Measurements from ENCODE around the gene FOXK1.
A peak's percentile ranks its signal among the peaks of the same experiment; 100 is the strongest.

The FOXK1 gene

GRCh38 chr7:4775250-4775847 is 93.3 kb downstream of the FOXK1 start, which contains the start of gene AP5Z1:
Gene AP5Z1 (plus strand): TSS chr7:4775623. CDS start chr7:4775716, 93 bp downstream.
- Histone ChIP-seq H3K4me1 (ENCODE audit: control insufficient read depth, insufficient read depth, low read length) (peaks cover 12% of the 10 kb centered on the region), H3K9ac (ENCODE audit: low read depth, low read length) (peak within 1 kb of the TSS; percentile 94), H3K4me2 (ENCODE audit: low read length) (peak within 1 kb of the TSS; percentile 92), H3K36me3 (ENCODE audit: insufficient read depth, low read length) (peaks cover 8% of the 10 kb centered on the region), H3K4me3 (ENCODE audit: low read length) (peak within 1 kb of the TSS; percentile 91), H3K9me3 (replicated peaks; ENCODE audit: low read length) (no peaks in the 10 kb centered on the region), H3K27me3 (ENCODE audit: control insufficient read depth, insufficient read depth, low read length) (no peaks in the 10 kb centered on the region)

- peak overlapping the region; percentile 92 for H3K4me2 ChIP-seq (ENCODE audit: low read length)
- no peaks in the 10 kb centered on the region for H3K27me3 ChIP-seq (ENCODE audit: control insufficient read depth, insufficient read depth, low read length)
- peaks cover 14% of the 10 kb centered on the region for H3K36me3 ChIP-seq (ENCODE audit: insufficient read depth, low read length)
- peak overlapping the region; percentile 91 for H3K4me3 ChIP-seq (ENCODE audit: low read length)
- H3K4me1 ChIP-seq (ENCODE audit: control insufficient read depth, insufficient read depth, low read length) = peaks cover 12% of the 10 kb centered on the region
- no peaks in the 10 kb centered on the region for H3K9me3 ChIP-seq (replicated peaks; ENCODE audit: low read length)
- peak overlapping the region; percentile 94 for H3K9ac ChIP-seq (ENCODE audit: low read depth, low read length)
These were observed 93.9 kb downstream of the FOXK1 start for GRCh38 chr7:4775848-4776623.

DNA sequence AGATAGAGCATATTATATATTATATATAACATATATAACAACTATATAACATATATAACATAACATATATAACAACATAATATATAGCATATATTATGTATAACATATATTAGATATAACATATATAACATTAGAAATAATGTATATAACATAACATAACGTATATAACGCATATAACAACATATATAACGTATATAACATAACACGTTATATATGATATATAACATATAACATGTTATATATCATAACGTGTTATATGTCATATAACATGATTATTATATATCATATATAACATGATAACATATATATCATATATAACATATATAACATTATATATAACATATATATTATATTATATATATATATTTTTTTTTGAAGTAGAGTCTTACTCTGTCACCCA is 97.0 kb downstream of the FOXK1 start:
- H3K4me2 ChIP-seq (ENCODE audit: low read length) = no peak overlapping the region
- no peak overlapping the region for H3K4me3 ChIP-seq (ENCODE audit: low read length)
- peaks cover 12% of the 10 kb centered on the region for H3K4me1 ChIP-seq (ENCODE audit: control insufficient read depth, insufficient read depth, low read length)
- H3K9me3 ChIP-seq (replicated peaks; ENCODE audit: low read length) = no peaks in the 10 kb centered on the region
- H3K36me3 ChIP-seq (ENCODE audit: insufficient read depth, low read length) = peaks cover 31% of the 10 kb centered on the region
- no peak overlapping the region for H3K9ac ChIP-seq (ENCODE audit: low read depth, low read length)
- H3K27me3 ChIP-seq (ENCODE audit: control insufficient read depth, insufficient read depth, low read length) = no peaks in the 10 kb centered on the region

DNA sequence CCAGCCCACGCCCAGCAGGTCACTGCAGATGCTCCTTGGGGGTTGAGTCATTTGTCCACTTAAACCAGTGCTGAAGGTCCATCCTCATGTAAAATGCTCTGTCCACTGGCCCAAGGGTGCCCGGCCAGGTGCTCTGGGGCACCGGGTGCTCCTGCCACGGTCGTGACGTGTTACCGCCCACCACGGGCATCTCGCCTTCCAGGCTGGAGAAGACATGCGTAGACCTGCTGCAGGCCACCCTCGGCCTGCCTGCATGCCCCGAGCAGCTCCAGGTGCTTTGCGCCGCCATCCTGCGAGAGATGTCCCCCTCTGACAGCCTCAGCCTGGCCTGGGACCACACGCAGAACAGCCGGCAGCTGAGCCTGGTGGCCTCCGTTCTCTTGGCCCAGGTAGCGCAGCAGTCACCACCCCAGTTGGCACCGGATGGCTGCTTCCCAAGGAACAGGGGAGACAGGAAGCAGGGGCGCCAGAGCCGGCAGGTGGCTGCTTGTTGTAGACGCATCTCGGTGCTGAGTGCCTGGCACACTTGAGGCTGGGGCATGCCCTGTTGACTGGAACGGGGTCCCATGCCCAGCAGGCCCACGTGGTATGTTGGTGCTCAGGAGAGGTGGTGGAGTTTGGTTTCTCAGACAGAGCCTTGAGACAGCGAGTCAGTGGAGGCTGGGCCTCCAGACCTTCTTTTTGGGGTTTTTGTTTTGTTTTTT is 99.4 kb downstream of the FOXK1 start:
- peaks cover 45% of the 10 kb centered on the region for H3K36me3 ChIP-seq (ENCODE audit: insufficient read depth, low read length)

GRCh38 chr7:4782333-4783291 is 100.5 kb downstream of the FOXK1 start:
- Histone ChIP-seq H3K36me3 (ENCODE audit: insufficient read depth, low read length) (peaks cover 56% of the 10 kb centered on the region), H3K4me3 (ENCODE audit: low read length) (no peak overlapping the region), H3K27me3 (ENCODE audit: control insufficient read depth, insufficient read depth, low read length) (no peaks in the 10 kb centered on the region), H3K4me2 (ENCODE audit: low read length) (no peak overlapping the region), H3K9me3 (replicated peaks; ENCODE audit: low read length) (no peaks in the 10 kb centered on the region), H3K4me1 (ENCODE audit: control insufficient read depth, insufficient read depth, low read length) (no peaks in the 10 kb centered on the region), H3K9ac (ENCODE audit: low read depth, low read length) (no peak overlapping the region)

More for the DNA sequence above, 99.4 kb downstream of the FOXK1 start:
- Histone ChIP-seq H3K4me2 (ENCODE audit: low read length) (no peak overlapping the region), H3K9me3 (replicated peaks; ENCODE audit: low read length) (no peaks in the 10 kb centered on the region), H3K27me3 (ENCODE audit: control insufficient read depth, insufficient read depth, low read length) (no peaks in the 10 kb centered on the region), H3K9ac (ENCODE audit: low read depth, low read length) (no peak overlapping the region), H3K4me1 (ENCODE audit: control insufficient read depth, insufficient read depth, low read length) (peaks cover 6% of the 10 kb centered on the region), H3K4me3 (ENCODE audit: low read length) (no peak overlapping the region)

DNA sequence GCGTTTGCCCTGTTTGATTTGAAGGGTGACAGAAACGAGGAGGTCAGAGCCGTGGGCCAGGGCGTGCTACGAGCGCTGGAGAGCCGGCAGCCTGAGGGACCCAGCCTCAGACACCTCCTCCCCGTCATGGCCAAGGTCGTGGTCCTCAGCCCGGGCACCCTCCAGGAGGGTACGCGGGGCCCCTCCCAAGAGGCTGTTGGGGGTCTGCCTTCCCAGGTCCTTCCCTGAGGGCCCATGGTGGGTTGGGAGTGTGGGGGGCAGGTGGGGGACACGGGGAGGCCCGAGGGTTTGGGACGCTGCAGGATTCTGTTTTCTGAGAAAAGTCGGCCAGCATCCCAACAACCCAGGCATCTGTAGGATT is 101.2 kb downstream of the FOXK1 start:
- no peak overlapping the region for H3K4me2 ChIP-seq (ENCODE audit: low read length)
- peaks cover 62% of the 10 kb centered on the region for H3K36me3 ChIP-seq (ENCODE audit: insufficient read depth, low read length)
- H3K27me3 ChIP-seq (ENCODE audit: control insufficient read depth, insufficient read depth, low read length) = no peaks in the 10 kb centered on the region
- no peak overlapping the region for H3K4me3 ChIP-seq (ENCODE audit: low read length)
- no peak overlapping the region for H3K9ac ChIP-seq (ENCODE audit: low read depth, low read length)
- H3K4me1 ChIP-seq (ENCODE audit: control insufficient read depth, insufficient read depth, low read length) = no peaks in the 10 kb centered on the region
- no peaks in the 10 kb centered on the region for H3K9me3 ChIP-seq (replicated peaks; ENCODE audit: low read length)

DNA sequence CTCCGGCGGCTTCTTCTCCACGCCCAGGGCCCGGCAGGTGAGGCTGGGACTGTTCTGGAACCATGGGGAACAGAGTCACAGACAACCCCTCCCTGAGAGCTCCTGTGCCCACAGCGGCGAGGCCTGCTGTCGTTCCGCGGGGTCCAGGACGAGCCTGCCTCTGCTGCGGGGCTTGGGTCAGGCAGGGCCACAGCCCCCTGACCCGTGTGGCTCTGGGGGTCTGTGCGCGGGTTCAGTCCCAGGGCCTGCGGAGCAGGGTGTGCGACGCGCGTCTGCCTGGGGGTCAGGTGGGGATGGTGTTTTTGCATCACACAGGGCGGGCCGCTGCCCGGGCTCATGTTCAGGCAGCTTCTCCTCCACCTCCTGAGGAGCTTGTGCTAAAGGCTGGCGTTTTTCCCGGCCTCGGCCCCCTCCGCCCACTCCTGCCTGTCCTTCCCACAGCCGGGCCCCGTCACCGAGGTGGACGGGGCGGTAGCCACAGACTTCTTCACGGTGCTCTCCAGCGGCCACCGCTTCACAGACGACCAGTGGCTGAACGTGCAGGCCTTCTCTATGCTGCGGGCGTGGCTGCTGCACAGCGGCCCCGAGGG is 101.8 kb downstream of the FOXK1 start:
- Histone ChIP-seq H3K4me3 (ENCODE audit: low read length) (no peak overlapping the region), H3K4me1 (ENCODE audit: control insufficient read depth, insufficient read depth, low read length) (no peaks in the 10 kb centered on the region), H3K36me3 (ENCODE audit: insufficient read depth, low read length) (peaks cover 67% of the 10 kb centered on the region), H3K27me3 (ENCODE audit: control insufficient read depth, insufficient read depth, low read length) (no peaks in the 10 kb centered on the region), H3K9ac (ENCODE audit: low read depth, low read length) (no peak overlapping the region), H3K9me3 (replicated peaks; ENCODE audit: low read length) (no peaks in the 10 kb centered on the region), H3K4me2 (ENCODE audit: low read length) (no peak overlapping the region)

GRCh38 chr7:4784799-4785198 is 102.7 kb downstream of the FOXK1 start:
- Histone ChIP-seq H3K36me3 (ENCODE audit: insufficient read depth, low read length) (peaks cover 74% of the 10 kb centered on the region), H3K27me3 (ENCODE audit: control insufficient read depth, insufficient read depth, low read length) (no peaks in the 10 kb centered on the region), H3K4me2 (ENCODE audit: low read length) (no peak overlapping the region), H3K4me1 (ENCODE audit: control insufficient read depth, insufficient read depth, low read length) (no peaks in the 10 kb centered on the region), H3K4me3 (ENCODE audit: low read length) (no peak overlapping the region), H3K9ac (ENCODE audit: low read depth, low read length) (no peak overlapping the region), H3K9me3 (replicated peaks; ENCODE audit: low read length) (no peaks in the 10 kb centered on the region)

DNA sequence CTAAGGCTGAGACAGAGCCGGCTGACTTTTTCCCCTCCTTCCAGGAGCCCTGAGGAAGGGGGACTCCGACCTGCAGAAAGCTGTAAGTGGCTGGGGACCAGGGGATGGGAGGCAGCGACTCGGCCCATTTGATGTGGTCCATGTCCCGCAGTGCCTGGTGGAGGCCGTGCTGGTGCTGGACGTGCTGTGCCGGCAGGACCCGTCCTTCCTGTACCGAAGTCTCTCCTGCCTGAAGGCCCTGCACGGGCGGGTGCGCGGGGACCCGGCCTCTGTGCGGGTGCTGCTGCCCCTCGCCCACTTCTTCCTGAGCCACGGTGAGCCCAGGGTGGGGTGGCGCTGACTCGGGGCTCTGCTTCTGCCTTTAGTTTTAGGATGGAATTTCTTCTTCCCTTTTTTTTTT is 103.3 kb downstream of the FOXK1 start:
- Histone ChIP-seq H3K9ac (ENCODE audit: low read depth, low read length) (no peak overlapping the region), H3K9me3 (replicated peaks; ENCODE audit: low read length) (no peaks in the 10 kb centered on the region), H3K36me3 (ENCODE audit: insufficient read depth, low read length) (peaks cover 77% of the 10 kb centered on the region), H3K4me1 (ENCODE audit: control insufficient read depth, insufficient read depth, low read length) (no peaks in the 10 kb centered on the region), H3K27me3 (ENCODE audit: control insufficient read depth, insufficient read depth, low read length) (no peaks in the 10 kb centered on the region), H3K4me2 (ENCODE audit: low read length) (no peak overlapping the region), H3K4me3 (ENCODE audit: low read length) (no peak overlapping the region)

GRCh38 chr7:4786015-4786414 is 103.9 kb downstream of the FOXK1 start:
- Histone ChIP-seq H3K4me1 (ENCODE audit: control insufficient read depth, insufficient read depth, low read length) (no peaks in the 10 kb centered on the region), H3K9ac (ENCODE audit: low read depth, low read length) (no peak overlapping the region), H3K4me2 (ENCODE audit: low read length) (no peak overlapping the region), H3K4me3 (ENCODE audit: low read length) (no peak overlapping the region), H3K9me3 (replicated peaks; ENCODE audit: low read length) (no peaks in the 10 kb centered on the region), H3K27me3 (ENCODE audit: control insufficient read depth, insufficient read depth, low read length) (no peaks in the 10 kb centered on the region), H3K36me3 (ENCODE audit: insufficient read depth, low read length) (peaks cover 77% of the 10 kb centered on the region)
